NCI-H1436 (cell line): Measurements from ENCODE around the gene SDR42E2.
"Not testable (repeated sequence)": the region's sequence is repeated elsewhere in the genome, so short reads cannot be mapped to it uniquely, and the experiment has no call there.

Experiments used
- DNase-seq: peaks from one replicate; lab custom pipeline; 2025; lab: John Stamatoyannopoulos, UW

The SDR42E2 gene

DNA sequence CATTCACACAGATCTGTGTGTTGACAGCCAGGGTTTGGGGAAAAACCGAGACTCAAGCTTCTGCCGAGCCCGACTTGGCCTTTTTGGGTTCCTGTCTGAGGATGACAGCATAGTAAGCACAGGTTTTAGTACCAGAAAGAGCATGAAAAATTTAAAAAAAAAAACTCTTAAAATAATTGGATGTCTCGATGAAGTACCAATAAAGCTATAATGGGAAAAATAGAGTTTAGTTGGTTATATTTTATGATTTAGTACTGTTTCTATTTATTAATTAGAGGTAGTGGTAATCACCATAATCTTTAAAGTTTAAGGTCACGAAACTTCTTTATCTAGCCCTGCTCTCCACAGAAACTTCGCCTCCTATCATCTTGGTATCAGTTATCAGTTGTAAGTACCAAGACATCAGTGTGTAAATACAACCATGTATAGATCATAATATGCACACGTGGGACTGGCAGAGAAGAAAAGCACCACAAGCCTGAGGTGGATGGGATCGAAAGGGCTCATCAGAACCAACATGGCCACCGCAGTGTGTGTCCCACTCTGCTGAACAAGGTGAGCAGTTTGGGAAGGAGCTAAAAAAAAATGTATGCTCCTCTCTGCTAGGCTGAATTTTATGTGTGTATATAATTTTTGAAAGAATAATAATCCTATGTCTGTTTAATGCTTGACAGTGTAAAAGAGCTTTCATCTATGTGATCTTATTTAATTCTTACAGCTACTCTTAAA is 29.4 kb downstream of the SDR42E2 start:
- DNase-seq: no peak

DNA sequence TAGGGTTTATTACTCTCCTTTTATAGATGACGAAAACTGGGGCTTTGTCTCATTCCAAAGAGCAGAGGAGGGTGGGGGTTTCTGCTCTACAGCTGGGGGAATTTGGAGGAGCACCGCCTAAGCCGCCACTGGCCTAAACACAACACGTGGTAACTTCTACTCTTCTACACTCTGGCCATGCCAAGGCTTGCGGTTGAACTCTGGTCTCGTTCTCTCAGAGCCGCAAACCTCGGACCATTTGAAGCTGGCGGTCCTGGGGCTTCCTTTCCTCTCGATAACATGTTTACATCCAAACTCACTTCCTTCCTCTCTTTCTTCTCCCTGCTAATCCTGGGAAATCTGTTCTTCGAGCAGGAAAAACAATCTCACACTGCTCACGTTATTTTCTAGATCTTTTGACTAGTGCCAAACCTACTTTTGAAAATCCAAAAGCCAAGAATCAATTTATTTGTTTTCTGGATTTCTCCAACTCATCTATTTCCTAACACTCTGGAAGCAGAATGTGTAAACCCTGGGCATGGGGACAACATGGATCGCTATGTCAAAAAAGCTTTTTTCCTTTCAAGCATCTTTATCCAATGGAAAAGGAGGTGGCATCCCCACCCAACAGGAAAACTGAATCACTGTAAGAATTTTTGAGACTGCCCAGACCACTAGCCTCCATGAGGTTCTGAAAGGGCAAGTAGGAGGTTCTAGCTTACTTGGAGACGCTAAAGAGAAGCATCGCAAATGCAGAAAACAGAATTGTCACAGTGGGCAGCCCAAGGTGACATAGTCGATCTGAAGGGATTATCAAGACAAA is 30.2 kb downstream of the SDR42E2 start:
- DNase-seq: no peak

DNA sequence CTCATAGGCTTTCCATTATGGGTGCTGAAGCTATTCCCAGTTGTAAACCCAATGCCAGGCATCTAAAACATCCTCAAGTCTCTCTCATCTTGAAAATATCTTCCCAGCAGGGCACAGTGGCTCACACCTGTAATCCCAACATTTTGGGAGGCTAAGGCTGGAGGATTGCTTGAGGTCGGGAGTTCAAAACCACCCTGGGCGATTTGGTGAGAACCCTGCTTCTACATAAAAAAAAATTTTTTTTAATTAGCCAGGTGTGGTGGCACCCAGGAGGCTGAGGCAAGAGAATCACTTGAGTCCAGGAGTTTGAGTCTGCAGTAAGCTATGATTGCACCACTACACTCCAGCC is 30.7 kb downstream of the SDR42E2 start:
- no peak for DNase-seq

DNA sequence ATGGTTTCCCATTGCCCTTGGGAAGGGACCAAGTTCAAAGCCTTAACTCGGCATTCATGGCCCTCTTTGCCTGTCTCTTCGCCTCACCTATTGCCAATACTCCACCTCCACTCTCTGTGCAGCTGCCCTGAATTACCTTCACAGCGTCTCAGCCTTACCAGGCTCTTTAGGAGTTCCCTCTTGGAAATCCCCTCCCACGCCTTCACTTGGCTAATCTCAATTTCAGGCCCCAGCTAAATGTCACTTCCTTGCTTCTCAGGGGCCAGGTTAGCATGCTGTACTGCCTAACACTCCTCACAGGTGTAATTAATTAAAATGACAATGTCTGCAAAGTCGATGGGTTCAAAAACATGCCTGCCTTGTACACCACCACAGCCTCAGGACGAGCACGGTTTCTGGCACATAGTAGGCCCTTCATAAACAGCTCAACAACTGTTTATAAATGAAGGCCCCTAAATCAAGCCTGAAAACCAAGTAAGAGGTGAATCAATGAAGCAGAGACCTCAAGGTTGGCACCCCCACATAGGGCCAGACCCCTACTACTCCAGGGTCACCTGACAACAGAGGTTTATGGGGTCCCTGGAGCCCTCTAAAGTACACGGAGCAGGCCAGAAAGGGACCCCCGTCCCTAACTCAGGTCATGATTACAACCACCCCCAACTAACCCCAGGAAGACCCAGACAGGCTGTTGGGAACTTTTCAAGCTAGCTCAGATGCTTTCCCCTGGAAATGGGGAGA is 32.6 kb downstream of the SDR42E2 start:
- DNase-seq: no peak

DNA sequence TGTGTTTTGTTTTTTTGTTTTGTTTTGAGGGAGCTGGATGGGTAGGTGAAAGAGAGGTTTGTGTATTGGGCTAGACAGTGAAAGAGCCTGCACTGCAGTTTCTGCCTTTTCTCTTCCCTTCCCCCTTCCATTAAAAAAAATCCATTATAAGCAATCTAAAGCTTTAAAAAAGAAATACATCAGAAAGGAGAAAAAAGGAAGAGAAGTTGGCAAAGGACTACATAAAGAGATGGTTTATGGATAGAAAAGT is 33.1 kb downstream of the SDR42E2 start:
- DNase-seq: no peak

DNA sequence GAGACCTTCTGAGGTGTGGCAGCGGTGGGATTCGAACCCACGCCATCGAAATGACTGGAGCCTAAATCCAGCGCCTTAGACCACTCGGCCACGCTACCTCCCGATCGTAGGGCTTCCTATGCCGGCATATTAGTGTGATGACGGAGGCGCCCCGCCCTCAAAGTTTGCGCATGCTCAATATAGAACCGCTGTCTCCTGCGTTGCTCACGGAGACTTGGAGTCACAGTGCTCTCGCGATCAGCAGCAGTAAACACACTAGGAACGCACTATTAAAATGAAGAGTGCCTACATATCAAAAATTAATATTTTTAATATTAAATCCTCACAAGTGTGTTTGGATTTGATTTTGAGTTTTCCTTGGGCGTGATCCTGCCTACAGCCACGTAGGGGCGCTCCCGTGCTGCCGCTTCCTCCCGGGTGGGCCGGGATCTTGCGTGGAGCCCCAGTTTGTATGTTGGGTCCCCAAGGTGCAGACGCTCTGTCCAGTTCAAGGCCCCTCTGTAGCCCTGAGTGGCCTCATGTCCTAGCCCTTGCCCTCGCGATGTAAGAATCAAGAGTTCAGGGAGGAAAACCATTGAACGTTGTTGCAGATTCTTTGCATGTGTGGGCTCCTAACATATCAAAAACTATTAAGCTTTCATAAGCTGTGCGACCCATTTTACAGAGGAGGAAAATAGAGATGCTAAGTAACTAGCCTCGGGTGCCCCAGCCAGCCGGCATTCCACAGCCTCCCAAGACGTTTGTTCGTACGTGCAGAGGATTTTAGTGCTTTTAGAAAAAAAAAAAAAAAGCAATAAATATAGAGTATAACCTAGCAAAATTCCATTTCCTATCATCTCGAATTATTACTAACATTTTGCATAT is 33.6 kb downstream of the SDR42E2 start:
- DNase-seq: peak; percentile 78

DNA sequence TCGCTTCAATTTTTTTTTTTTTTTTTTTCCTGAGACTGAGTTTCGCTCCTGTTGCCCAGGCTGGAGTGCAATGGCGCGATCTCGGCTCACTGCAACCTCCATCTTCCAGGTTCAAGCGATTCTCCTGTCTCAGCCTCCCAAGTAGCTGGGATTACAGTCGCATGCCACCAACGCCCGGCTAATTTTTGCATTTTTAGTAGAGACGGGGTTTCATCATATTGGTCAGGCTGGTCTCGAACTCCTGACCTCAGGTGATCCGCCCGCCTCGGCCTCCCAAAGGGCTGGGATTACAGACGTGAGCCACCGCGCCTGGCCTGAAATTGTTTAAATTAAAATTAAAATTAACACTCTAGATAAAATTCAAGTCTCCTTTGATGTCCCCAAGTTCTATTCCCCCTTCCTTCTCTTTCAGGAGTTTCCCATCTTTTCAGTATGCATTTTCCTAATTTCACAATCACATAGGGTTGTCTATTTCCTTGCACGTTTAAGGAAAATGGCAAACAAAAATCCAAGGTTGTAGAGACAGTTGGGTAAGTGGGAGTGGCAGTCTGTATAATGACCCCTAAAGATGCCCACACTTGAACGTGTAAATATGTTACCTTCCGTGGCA is 34.4 kb downstream of the SDR42E2 start:
- DNase-seq: not testable (repeated sequence)

DNA sequence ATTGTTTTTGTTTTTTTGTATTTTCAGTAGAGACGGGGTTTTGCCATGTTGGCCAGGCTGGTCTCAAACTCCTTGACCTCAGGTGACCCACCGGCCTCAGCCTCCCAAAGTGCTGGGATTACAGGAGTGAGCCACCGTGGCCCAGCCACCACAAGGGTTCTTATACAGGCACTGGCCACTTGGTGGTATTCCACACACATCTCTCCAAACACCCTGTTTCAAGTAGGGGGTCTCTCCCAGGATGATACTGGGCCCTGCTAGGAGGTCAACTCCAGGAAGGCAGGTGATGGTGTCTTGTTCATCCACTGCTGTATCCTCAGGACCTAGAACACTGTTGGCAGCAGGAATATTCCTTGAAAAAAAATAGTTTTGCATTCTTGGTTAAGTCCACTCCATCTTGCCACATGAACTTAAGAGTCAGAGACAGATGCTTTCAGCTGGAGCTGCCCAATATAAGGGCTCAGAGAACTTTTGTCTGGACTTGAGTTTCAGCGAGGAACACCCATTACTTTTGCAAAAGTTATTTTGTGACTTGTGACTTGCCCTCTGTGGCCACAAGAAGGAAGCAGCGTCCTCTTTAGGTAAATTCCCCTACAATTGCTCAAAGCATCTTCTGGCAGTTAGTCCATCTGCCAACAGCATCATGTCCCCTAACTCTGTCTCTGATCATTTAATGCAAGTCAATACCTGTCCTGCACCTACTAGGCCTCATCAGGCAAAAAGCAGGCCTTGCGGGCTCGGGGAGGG is 36.4 kb downstream of the SDR42E2 start:
- no peak for DNase-seq

DNA sequence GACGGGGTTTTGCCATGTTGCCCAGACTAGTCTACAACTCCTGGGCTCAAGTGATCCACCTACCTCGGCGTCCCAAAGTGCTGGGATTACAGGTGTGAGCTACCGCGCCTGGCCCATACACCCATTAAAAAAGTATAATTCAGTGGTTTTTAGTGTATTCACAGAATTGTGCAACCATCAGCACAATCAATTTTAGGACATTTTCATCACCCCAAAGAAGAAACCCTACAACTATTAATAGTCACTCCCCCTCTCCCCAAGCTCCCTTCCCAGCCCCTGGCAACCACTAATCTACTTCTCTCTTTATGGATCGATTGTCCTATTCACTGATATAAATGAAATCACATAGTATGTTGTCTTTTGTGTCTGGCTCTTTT is 39.9 kb downstream of the SDR42E2 start:
- DNase-seq: no peak

DNA sequence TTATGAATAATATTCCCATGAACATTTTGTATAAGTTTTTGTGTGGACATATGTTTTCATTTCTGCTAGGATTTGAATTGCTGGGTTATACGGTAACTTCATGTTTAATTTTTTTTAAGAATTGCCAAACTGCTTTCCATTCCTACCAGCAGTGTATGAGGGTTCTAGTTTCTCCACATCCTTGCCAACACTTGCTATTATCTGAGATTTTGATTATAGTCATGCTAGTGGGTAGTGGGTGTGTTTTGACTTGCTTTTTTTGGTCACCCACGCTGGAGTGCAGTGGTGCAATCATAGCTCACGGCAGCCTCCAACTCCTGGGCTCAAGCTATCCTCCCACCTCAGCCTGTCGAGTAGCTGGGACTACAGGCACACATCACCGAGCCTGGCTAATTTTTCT is 40.8 kb downstream of the SDR42E2 start:
- no peak for DNase-seq

DNA sequence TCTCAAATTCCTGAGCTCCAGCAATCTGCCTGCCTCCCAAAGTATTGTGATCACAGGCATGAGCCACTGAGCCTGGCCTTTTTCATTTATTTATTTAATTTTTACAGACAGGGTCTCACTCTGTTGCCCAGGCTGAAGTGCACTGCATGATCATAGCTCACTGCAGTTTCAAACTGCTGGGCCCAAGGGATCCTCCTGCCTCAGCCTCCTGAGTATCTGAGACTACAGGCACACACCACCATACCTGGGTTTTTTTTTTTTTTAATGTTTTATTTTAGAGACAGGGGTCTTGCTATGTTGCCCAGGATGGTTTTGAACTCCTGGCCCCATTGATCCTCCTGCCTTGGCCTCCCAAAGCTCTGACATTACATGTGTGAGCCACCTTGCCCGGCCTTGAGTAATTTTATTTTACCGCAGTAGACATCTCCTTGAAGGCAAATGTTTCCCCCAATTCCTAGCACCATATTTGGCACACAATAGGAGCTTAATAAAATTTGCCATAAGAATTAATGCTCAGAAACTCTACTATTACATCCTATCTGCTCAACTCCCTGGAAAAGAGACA is 41.9 kb downstream of the SDR42E2 start:
- DNase-seq: no peak

DNA sequence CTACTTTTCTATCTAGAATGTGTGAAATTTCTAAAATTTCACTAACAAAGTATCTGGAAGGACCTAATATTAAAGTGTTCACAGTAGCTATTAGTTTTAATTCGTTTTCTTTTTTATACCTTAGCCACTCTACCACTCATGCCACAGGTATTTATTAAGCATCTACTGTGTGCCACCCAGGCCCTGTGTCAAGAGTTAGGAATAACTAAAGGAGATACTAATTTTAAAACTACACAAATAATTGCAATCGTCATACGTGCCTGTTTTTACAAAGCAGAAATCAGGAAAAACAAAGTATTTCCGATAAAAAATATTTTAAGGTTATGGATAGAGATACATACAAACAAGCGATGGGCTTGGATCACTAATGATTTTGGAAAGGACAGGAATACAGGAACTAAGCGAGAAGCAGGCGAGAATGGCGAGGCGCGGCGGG is 43.3 kb downstream of the SDR42E2 start:
- no peak for DNase-seq

DNA sequence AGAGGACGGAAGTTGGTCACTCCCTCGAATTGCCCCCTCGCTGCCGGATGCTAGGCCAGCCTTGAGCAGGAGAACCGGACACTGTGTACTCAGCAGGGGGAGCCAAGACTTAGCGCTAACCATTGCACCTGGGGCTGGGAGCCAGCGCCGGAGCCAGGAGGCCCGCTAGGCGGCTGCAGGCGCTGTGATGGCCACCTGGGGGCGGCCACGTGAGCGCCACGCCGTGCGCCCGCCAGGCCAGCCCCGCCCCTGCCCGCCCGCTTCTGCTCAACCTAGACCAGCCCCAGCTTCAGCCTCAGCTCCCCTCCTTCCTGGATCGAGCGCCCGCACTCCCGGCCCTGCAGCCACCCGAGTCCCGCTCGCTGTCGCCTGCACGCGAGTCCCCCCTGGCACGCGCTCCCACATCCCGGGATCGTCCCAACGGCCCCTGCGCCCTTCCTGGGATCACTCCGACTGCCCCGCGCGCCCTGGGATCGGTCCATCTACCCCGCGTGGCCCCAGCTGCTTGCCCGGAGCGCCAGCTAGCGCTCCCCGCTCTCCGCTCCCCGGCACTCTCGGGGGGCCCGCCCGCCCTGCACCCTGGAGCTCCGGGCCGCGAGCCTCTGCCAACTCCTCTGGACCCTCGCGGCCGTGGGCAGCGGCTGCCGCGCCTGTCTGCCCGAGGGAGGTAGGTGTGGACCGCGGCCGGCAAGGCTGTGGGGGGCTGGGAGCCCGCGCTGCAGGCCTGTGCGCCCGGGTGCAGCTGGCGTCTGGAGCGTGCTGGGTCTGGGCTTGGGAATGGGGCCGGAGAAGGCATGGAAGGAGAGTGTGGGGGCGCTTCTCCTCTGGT is 43.9 kb downstream of the SDR42E2 start, which contains the start of gene EEF2K:
Gene EEF2K, plus strand, starts transcription at position 266 of the 829 bp plus-strand sequence. CDS start 19,452 bp downstream, outside the sequence.
- peak; percentile 70 for DNase-seq

DNA sequence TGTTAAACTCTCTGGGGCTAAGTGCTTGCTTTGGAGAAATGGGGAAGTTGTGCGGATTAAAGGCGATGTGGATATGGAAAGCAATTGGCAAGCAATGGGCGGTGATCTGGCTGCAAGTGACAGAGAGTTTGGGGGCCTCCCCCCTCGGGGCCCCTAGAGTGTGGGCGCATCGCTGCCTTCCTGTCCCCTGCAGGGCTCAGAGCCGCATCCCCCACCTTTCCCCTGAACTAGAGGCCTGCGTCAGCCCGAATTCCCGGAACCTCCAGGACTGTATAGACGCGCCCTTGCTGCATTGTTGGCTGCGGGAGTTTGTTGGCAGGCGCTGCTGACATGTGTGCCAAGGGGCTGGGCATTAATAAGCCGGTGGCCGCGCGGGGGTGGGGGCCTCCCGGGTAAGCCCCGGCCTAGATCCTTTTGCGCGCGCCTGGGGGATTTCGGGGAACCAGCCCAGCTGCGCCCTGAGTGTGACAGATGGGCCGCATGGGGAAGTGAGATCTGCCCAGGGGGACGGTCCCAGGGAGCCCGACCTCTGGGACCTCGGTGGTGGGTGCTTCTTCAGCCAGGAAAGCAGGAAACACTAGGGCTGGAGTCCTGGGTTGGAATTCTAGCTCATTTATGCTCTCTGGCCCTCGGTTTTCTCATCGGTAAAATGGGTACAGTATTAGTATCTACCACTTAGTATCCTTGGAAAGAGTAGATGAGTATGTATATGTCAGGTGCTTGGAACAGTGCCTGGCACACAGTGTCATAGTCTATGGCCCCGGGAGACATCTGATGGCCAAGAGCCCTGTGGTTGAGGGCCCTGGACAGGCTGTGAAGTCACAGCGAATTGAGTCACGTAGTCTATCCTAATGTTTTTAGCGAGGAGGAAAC is 44.8 kb downstream of the SDR42E2 start:
- no peak for DNase-seq

DNA sequence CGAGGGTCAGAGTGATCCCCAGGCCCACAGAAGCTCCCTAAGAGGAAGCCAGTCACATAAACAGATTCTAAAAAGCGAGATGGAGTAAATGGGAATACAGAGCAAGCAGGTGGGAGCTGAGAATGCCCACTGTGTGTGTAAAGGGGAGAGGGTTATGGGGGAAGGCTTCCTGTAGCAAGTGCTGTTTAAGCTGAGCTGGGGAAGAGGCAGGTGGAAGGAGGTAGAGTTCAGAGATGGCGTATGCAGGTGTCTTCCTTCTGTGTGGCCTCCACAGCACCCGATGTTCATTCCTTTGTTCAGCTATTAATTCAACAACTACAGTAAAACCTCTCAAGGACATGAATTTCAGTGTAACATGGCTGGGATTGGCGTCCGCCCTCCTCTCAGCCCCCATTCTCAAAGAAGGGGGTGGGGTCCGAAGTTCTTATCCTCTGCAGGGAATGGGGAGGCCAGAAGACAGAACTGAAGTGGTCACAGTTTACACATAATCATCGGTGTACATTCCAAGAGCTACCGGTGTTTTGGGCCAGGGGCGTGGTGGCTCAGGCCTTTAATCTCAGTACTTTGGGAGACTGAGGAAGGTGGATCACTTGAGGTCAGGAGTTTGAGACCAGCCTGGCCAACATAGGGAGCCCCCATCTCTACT is 45.5 kb downstream of the SDR42E2 start:
- DNase-seq: no peak

DNA sequence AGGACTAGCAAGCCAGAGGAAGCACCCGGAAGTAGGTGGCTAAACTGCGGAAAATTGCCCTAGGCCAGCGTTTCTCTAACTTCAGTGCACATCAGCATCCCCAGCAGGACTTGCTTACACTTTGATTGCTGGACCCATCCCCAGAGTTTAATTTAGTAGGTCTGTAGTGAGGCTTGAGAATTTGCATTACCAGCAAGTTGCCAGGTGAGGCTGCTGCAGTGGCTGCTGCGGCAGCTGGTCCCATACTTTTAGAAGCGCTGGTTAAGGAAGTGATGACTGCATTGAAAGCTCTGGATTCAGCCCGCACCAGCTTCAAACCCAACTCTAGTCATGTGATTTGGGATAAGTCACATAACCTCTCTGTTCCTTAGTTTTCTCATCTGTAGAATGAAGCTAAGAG is 48.0 kb downstream of the SDR42E2 start:
- no peak for DNase-seq

DNA sequence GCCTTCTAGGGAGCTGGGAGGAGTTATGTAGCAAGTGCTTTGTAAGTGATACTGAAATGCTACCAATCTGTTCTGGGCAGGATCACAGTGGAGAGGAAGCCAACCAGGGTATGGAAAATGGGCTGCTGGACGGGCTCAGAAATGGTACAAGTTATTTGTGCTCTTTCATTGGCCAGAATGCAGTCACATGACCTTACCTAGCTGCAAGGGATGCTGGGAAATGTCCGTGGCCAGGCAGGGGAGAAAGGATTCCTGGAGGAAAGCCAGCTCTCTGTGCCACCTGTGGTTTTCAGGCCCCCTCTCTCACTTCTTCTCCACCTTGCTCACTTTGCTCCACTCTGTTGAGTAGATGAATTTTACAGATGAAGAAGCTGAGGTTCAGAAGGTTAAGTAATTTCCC is 48.5 kb downstream of the SDR42E2 start:
- no peak for DNase-seq

DNA sequence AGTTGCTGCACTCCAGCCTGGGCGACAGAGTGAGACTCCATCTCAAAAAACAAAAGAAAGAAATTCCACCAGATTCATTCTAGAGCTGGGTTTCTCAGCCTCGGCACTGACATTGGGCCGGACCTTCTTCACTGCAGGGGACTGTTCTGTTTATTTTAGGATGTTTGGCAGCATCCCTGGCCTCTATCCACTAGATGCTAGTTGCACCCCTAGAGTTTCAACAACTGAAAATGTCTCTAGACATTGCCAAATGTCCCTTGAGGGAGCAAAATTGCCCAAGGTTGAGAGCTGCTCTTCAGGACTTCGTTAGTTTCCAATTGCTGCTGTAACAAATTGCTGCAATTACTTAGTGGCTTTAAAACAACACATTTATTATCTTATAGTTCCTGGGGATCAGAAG is 50.9 kb downstream of the SDR42E2 start:
- no peak for DNase-seq
